OCI-M2 (cell line): Measurements from ENCODE around the gene CARM1.

Source experiments
- DNase-seq: peaks from one replicate; lab custom pipeline; 2025; ENCODE audit not compliant: unreplicated experiment; lab: John Stamatoyannopoulos, UW

The CARM1 gene

GRCh38 chr19:10968527-10969135 is 97.3 kb downstream of the CARM1 start:
- DNase-seq, result no peak

- no peak for DNase-seq
Measured at GRCh38 chr19:10971107-10971726, 99.9 kb downstream of the CARM1 start.
